NCI-H510A (cell line): ENCODE measurements around the gene LTBP1.
"Not testable (repeated sequence)": the region's sequence is repeated elsewhere in the genome, so short reads cannot be mapped to it uniquely, and the experiment has no call there.

ENCODE experiments used
- DNase-seq: peaks from one replicate; lab custom pipeline; 2025; lab: John Stamatoyannopoulos, UW

LTBP1 gene

DNA sequence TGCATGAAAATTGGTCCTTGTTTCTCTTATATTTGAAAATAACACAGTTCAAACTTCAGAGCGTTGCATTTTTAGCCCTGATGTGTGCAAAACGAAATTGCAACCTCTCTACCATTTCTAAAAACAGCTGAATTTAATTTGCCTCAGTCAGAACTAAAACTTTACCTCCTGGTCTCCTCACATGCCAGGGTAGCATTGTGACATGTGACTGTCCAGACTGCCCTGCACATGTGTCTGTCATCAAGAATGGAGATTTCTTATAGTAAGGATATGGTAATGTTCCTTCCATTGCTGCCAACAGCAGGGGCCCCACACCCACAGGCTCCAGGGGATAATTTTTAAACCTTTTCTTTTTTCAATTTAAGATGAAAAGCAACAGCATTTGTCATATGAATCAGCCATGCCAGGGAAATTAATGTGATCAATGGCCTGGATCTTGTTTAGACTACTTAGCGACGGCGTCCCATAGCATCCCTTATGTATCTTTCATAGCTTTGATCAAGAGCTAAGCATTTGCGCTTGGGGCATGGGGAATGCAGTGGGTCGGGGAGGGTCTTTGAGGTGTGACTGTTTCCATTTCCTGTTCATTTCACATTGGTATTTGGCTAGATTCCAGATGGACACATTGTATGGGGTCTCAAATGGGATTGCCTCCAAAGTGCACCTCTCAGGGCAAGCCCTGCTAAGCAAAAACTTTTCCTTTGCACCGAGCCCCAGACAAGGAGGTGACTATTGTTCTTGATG is 437.3 kb downstream of the LTBP1 start:
- no peak for DNase-seq

DNA sequence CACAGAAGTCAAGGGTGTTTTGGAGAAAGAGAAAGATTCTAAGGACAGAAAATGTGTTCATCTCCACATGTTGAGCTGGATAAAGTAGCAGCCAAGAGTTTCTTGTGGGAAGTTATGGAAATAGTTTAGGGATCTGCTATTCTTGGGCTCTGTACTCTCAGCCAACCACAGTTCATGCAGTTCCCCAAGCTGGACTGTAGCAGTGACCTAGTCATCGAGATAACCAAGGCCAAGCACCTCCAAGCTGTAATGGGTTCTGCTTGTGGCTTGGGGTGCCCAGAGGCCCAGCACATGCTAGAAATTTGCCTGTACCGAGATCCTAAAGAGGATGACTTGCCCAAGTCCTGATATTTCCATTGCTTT is 437.8 kb downstream of the LTBP1 start:
- DNase-seq, result no peak

DNA sequence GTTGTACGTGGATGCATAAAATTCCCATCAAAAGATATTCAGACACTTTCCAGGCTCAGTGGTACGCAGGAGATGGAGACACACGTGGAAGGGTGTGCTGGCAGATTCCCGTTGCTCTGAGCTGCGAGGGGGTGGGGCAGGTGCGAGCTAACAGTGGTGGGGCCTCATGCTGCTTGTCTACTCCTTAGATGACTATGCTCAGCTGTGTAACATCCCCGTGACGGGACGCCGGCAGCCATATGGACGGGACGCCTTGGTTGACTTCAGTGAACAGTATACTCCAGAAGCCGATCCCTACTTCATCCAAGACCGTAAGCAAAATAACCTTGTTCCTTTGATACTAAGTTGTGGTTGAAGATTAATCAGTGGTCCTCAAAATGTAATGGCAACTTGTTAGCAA is 442.2 kb downstream of the LTBP1 start:
- no peak for DNase-seq

DNA sequence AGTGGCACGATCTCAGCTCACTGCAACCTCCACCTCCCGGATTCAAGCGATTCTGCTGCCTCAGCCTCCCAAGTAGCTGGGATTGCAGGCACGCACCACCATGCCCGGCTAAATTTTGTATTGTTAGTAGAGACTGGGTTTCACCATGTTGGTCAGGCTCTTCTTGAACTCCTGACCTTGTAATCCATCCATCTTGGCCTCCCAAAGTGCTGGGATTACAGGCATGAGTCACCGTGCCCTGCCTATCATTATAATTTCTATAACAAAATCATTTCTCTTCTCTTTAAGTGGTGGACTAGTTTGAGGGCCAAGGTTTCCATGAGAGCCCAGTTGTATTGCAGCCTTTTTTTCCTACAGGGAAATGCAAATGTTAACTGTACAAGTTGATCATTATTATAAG is 442.9 kb downstream of the LTBP1 start:
- DNase-seq, result not testable (repeated sequence)

DNA sequence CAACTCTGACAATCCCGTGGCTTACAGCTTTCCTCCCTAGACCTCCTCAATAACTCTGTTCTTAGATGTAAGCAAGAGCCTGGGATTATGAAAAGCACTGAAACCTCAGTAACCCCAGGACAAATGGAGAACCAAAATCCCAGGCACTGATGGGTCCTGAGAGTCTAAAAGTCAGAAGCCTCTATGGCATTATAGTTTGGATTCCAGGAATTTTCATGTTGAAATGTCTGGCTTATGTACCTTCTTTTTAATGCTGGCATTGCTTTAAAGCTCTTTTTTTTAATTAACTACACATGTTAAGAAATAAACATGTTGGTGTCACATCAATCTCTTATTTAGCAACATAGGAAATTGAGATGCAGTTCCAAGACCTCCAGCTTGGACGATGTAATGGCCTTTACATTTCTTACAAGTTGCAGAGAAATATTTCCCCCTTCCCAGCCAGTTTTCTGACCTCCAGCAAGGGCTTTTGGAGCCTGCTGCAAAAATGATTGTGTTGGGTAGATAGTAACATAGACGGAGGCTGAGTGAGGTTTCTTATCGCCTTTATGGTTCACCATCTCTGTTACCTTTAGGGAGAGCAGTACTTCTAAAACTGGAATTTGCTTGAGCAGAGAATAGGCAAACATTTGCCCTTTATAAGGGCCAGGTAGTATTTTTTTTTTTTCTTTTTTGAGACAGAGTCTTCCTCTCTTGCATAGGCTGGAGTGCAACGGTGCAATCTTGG is 444.9 kb downstream of the LTBP1 start:
- no peak for DNase-seq

DNA sequence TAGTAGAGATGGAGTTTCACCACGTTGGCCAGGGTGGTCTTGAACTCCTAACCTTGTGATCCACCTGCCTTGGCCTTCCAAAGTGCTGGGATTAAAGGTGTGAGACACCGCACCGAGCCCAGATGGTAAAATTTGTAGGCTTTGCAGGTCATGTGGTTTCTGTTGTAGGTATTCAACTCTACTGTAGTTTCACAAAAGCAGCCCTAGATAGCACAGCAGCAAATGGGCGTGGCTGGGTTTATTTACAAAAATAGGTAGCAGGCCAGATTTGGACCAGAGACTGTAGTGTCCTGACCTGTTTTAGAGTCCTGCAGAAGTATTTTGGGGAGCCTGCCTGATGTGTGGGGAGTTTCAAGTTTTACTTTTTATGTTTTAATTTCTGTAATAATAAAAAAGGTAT is 445.6 kb downstream of the LTBP1 start:
- no peak for DNase-seq

DNA sequence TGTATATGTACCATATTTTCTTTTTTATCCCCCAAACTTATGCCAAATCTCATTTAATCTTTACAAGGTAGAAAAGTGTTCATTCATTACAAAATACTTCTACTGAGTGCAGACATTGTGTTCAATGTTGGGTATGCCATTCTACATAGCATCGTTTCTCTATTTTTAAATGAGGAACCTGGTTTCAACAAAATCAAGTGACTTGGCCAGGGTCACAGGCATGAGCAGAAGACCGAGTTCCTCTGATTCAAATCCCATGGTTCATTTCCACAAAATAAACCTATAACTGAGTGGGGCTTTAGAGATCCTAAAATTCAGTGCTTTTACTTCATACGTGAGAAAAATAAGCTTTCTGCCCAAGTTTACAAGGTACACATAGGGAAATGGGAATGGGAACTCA is 448.3 kb downstream of the LTBP1 start:
- DNase-seq, result no peak

DNA sequence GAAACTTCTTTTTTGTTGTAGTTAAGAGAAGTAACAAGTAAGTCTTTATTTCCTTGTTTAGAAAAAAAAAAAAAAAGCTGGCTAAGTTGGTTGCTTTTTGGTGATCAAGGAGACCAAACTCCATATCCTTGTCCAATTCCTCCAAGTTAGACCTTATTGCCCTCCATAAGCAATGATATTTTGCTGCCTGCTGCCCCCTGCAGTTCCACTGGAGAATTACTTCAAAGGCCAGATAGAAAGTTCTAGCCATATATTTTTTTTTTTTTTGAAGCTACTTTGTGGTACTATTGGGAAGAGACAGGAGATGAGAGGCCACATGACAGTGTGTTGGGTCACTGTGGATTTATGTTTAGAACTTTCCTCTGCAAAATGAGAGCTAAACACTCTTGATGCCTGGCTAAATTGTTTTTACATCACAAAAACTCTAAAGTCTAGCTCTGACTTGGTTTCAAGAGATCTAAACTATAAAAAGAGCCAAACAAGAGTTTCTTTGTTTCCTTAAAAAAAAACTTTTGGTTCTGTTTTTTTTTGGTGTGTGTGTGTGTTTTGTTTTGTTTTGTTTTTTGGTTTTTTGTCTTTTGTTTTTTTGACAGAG is 449.0 kb downstream of the LTBP1 start:
- DNase-seq, result no peak

DNA sequence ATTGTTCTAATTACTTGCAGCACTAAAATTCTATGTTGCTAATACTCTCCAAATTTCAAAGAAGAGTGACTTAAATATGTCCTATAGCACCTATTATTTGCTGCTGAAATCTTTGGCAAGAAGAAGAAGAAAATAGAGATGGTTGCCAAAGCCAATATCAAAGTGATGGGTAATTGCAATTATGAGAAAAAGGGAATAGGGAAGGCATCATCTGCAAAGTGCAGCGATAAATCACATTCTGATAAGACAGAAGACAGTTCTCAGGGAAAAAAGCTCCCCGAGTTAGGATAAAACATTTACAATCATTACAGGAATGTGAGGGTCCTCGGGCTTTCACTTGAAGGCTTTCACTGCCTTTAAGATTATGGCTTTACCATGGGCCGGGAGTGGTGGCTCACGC is 457.6 kb downstream of the LTBP1 start:
- no peak for DNase-seq

DNA sequence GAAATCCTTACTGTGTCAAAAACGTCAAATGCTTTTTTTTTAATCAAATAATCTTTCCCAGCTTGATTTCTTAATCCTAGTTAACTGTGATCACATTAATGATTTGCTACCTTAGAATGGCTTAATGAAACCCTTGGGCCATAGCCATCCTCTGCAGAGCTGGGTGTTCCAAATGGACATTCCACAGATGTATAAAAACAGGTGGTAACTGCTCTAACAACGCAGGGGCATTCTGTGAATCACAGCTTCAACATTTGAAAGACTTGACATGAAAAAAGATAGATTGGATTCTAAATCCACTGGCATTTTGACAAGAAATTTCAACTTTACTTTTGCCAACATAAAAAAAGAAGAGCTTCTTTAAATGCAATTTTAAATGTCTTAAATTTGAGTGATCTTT is 459.9 kb downstream of the LTBP1 start:
- DNase-seq, result no peak

DNA sequence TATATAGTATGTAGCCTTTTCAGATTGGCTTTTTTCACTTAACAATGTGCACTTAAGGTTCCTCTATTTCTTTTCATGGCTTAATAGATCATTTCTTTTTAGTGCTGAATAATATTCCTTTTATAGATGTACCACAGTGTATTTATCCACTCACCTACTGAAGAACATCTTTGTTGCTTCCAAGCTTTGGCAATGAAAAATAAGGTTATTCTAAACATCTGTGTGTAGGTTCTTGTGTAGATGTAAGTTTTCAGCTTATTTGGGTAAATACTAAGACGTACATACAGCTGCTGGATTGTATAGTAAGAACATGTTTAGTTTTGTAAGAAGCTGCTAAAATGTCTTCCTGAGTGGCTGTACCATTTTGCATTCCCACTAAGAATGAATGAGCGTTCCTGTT is 461.4 kb downstream of the LTBP1 start:
- DNase-seq, result no peak

DNA sequence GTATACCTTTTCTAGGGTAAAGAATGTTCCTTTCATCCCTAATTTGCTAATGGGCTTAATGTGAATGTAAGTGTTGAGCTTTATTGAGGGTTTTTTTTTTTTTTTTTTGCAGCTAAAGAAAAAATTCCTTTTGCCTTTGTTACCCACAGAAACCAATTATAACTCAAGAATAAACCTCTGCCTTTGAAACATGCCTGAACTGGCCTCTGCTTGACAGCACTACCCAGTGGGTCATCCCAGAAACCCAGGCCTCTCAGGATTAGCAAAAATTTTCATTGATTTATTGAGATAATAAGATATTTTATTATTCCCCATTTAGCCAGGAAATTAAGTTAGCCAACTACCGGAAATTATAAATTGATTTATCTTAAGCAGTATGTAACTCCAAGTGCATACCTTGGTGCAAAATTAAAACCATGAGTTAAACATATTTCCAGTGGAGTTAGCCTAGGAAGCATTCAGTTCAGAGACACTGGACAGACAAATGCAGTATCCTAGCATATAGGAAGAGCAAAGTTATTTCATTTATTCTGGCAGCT is 462.7 kb downstream of the LTBP1 start:
- DNase-seq, result no peak

DNA sequence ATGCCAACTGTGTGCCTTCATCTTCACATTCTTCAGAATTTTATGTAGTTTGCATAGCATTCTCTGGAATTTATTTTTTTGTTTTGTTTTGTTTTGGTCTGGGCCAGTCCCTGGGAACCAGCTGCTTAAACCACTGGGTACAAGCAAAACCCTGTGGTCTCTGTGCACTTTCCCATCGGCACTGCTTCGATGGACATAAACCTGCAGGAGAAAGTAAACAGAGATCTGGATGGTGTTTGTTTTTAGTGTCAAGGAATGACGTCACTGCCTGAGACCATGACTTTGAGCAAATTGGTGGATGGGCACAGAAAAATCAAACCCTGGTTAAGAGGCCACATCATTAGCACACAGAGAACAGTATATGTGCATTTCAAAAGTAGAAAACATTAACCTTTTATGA is 465.0 kb downstream of the LTBP1 start:
- DNase-seq, result no peak

DNA sequence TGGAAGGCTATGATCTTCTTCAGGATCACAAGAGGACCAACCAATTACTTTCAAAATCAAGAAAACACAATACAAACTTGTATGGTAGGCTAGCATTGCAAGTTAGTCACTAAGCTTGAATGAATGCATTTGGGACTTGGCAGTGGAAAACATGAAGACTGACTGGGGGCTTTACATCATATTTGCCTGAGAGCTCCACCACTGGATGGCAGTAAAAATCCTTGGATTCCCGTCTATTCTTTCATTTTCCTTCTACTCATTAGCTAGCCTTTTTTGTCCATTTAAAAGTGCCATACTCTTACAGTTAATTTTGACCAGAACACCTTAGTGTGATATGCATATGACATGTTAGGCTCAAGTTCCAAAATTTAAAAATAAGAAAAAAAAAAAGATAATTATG is 466.2 kb downstream of the LTBP1 start:
- DNase-seq, result no peak

DNA sequence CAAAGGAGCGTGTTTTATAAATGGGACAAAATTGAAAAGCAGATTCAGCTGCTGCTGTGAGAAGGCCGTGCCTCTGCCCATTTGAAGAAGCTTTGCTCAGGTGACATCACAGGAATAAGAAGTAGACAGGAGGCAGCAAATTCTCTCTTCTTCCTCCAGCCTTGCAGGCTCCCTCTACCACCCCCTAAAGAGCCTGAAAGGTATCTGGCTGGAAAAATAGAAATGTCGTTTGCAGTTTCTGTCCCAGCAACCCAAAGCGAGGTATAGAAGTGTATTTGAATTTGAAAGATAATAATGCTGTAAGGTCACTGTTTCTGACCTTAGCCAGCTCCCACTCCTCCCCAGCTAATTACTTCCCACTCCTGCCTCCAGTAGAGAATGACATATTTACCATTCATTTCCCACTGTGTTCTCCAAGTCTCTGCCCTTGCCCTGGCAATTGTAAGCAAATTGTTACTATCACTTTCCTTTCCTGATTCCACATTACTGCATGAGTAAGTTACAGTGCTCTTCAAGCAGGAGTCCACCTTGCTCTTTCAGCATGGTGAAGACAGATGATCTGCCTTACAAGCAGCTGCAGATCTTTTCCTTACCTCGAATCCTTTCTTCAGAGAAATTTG is 472.9 kb downstream of the LTBP1 start:
- DNase-seq, result no peak

DNA sequence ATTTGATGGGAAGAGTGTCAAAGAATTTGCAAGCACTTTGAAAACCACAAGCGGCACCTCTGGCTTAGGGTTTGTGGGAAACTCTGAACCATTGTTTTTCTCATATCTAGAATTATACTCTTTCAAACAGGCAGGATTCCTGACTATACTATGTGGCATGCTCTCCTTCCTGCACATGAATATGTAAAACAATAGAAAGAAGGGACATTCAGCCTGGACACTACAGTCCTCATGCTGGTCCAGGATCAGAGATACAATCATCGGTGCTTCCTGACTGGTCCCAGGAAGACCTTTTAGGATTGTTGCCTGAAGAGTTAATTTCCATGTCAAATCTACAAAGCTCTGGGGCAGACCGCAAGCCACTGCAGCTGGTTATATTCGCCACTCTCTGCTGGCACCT is 474.0 kb downstream of the LTBP1 start:
- no peak for DNase-seq

DNA sequence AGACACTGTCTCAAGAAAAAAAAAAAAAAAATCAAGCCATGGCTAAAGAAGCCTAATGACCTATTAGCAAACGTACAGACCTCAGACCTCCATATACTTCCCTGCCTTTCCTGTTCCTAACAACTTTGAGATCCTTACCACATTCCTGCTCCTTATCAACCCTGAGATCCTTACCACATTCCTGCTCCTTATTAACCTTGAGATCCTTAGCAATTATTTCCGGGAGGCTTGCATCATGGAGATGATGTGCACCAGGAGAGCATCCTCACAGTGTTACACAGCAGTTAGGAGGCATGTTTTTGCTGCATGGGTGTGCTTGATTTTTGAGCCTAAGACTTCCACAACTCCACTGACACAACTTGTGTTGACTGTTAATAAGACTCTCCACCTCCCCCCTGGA is 475.1 kb downstream of the LTBP1 start:
- no peak for DNase-seq

DNA sequence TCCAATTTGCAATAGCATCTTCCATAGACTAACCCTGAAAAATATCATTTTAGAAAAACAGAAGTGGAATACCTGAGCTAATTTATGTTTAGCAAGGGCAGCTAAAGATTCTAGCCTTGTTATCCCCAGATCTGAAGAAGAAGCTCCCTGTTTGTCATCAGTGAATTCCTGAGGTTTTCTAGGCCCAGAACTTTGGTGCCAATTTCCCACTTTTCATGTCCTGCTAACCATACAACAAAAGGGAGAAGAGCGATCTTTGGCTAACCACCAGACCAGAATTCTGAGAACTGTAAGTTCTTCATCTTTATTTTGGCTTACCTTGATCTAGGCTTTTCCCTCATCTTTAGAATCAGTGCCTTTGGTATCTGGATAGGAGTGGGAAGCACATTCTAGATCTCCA is 478.4 kb downstream of the LTBP1 start:
- no peak for DNase-seq

DNA sequence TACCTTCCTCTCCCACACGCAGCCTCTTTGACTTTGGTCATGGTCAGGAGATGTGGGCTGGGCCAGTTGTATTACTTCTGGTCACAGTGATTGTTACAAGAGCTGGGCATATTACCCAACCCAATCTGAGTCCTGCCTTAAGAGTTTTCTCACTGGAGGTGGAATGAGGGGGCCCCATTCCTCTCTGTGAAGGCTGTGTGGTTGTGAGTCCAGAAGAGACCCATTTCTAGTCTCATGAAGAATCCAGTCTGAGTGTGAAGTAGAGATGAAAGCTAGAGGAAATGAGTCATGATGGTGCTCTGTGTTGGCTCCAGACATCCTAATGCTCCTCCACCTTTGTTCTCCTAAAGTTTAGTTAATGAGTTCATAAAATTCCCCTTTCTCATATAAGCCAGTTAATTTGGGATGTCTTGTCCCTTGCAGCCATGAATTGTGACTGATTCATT is 478.9 kb downstream of the LTBP1 start:
- DNase-seq, result no peak

DNA sequence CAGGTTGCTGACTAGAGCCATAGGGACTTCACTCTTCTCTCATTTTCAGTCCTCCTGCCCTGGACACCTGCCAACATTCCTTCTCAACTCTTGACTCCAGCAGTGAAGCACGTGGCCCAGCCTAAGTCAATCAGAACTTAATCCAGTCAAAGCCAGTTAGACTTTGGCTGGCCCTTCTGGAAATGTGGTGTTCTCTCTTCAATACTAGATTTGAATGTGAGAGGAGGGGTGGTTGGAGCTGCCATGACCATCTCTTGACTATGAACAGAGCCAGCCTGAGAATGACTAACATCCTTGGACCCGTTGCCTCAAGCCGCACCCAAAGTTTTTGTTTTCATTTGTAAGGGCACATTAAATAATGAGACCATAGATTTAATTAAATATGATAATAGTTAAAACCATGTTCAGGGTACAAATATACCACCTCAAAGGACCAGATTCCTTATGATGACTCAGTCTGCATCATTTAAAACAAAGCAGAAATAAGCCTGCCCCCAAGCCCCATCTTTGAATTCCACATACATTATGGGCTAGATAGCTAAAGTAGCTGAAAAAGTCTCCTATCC is 480.0 kb downstream of the LTBP1 start:
- DNase-seq, result no peak

DNA sequence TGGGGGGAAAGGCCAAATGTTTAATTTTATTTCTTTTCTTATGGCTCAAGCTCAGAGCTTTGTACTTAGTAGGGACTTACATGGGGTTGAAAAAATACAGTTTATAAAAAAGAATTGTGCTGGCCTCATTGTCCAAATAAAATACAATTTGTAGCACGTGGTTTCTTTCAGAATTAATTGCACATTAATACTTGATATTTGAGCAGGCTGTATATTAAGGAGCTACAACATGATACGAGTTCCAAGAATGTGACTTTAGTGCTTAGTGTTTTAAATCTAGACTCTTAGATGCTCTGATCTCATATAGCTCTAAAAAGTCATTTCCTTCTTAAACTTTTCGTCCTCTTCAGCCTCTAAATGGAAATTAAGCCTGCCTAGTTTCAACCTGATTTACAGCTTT is 483.3 kb downstream of the LTBP1 start:
- DNase-seq, result no peak

DNA sequence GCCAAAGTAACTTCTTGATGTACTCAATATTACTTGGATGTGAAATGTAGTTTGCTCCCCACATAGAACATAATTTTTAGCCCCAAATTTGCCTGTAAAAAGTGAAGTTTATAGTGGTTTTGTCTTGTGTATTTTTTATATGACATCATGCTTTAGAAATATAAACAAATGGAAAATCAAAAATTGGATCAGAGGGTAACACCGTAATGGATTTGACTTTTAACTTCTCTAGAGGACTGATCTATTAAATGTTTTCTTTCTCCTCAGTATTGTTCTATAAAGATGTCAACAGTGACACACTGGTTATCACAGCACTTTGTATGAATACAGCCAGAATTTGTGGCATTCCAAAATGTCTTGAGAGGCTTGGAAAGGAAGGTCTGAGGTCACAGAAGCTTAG is 484.1 kb downstream of the LTBP1 start:
- no peak for DNase-seq
